ENCODE measurements around the gene CADM2. TPM values are rescaled to one million over a fixed set of nuclear protein-coding genes. Genes with fewer than 3 reads are reported as not detected.

The CADM2 gene
- total RNA-seq, 1 experiment from 2014 or later: 10.9 TPM

- Histone ChIP-seq H3K14ac (ENCODE audit: insufficient read depth, low read length) (no peak overlapping the region), H3K4me2 (ENCODE audit: insufficient read depth, insufficient read length, low read length) (peak overlapping the region; percentile 80), H3K56ac (ENCODE audit: insufficient read length, low read depth, low read length) (no peak overlapping the region), H4K91ac (ENCODE audit: insufficient read length, low read depth, low read length) (no peak overlapping the region), H3K79me1 (ENCODE audit: insufficient read depth, low read depth, low read length, poor library complexity, severe bottlenecking) (no peaks in the 10 kb centered on the region), H3K23me2 (ENCODE audit: insufficient read length, low read depth, low read length, poor library complexity, severe bottlenecking) (no peaks in the 10 kb centered on the region), H3T11ph (ENCODE audit: low read length) (no peak overlapping the region), H3K79me2 (ENCODE audit: insufficient read depth, low read length) (peaks cover 3% of the 10 kb centered on the region; the same call in 1 of the 2 replicates), H2BK5ac (ENCODE audit: insufficient read length, low read length) (no peak overlapping the region), H2AFZ (ENCODE audit: low read length) (no peak overlapping the region), H3K9ac (ENCODE audit: extremely low read depth, insufficient read length, low read length) (no peak overlapping the region), H2BK12ac (ENCODE audit: insufficient read length, low read depth, low read length) (no peak overlapping the region), H2BK20ac (ENCODE audit: low read depth, low read length, poor library complexity, severe bottlenecking) (no peak overlapping the region), H4K20me1 (ENCODE audit: control insufficient read depth, insufficient read depth, insufficient read length) (no peaks in the 10 kb centered on the region), H4K8ac (replicated peaks; ENCODE audit: insufficient read length, low read depth, low read length) (no peak overlapping the region), H3K4ac (ENCODE audit: low read depth, low read length) (no peak overlapping the region), H2BK15ac (ENCODE audit: low read depth, low read length) (no peak overlapping the region), H2BK120ac (ENCODE audit: low read depth, low read length, poor library complexity, severe bottlenecking) (no peak overlapping the region), H3K18ac (ENCODE audit: insufficient read length, low read depth, low read length) (no peak overlapping the region), H4K5ac (ENCODE audit: insufficient read length, low read depth, low read length) (no peak overlapping the region), H3K23ac (ENCODE audit: insufficient read length, low read depth, low read length) (no peak overlapping the region), H3K9me3 (ENCODE audit: control insufficient read depth, low read depth, low read length) (no peaks in the 10 kb centered on the region), H3K27me3 (ENCODE audit: insufficient read depth, low read length) (no peaks in the 10 kb centered on the region), H2AK5ac (ENCODE audit: insufficient read length, low read length) (no peak overlapping the region), H3K4me1 (ENCODE audit: insufficient read depth, low read length) (peaks cover 1% of the 10 kb centered on the region; the same call in 1 of the 2 replicates), H3K27ac (ENCODE audit: insufficient read length, low read depth, low read length) (peak overlapping the region; percentile 71)
- Mint-ChIP-seq H3K27me3 (ENCODE audit: low read depth) (no peaks in the 10 kb centered on the region), H3K4me3 (peak overlapping the region; percentile 34 to 53), H3K27ac (peak overlapping the region; percentile 76 to 92 (median 84)), H3K4me1 (peaks cover 73 to 83% of the 10 kb centered on the region in 2 experiments), H3K9me3 (no peaks in the 10 kb centered on the region), H3K36me3 (ENCODE audit: insufficient read depth in 1 of 3, low read depth in 3 of 3) (no peaks in the 10 kb centered on the region)
- no CpG with 5 or more reads among the region's 5 CpGs for whole genome bisulfite sequencing (ENCODE audit: extremely low coverage, insufficient read length, low lambda C conversion rate)
- TF ChIP-seq, protein P1, sequence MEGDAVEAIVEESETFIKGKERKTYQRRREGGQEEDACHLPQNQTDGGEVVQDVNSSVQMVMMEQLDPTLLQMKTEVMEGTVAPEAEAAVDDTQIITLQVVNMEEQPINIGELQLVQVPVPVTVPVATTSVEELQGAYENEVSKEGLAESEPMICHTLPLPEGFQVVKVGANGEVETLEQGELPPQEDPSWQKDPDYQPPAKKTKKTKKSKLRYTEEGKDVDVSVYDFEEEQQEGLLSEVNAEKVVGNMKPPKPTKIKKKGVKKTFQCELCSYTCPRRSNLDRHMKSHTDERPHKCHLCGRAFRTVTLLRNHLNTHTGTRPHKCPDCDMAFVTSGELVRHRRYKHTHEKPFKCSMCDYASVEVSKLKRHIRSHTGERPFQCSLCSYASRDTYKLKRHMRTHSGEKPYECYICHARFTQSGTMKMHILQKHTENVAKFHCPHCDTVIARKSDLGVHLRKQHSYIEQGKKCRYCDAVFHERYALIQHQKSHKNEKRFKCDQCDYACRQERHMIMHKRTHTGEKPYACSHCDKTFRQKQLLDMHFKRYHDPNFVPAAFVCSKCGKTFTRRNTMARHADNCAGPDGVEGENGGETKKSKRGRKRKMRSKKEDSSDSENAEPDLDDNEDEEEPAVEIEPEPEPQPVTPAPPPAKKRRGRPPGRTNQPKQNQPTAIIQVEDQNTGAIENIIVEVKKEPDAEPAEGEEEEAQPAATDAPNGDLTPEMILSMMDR (conservative IDR thresholded peaks at IDR 0.05): no peak
- no peak for DNase-seq
Observed at GRCh38 chr3:84967767-84968581, 9.2 kb downstream of the CADM2 start.

All from H9 (cell line).